ENCODE data around the gene MGLL. TPM values are rescaled to one million over a fixed set of nuclear protein-coding genes. Genes with fewer than 3 reads are reported as not detected.

Gene MGLL
- total and polyA plus RNA-seq, 9 of the 15 experiments (the other 6 are each of a cell fraction or from before 2014, with no cell fraction given) = 0.12 to 0.32 (median 0.18) TPM; not detected in 6

DNA sequence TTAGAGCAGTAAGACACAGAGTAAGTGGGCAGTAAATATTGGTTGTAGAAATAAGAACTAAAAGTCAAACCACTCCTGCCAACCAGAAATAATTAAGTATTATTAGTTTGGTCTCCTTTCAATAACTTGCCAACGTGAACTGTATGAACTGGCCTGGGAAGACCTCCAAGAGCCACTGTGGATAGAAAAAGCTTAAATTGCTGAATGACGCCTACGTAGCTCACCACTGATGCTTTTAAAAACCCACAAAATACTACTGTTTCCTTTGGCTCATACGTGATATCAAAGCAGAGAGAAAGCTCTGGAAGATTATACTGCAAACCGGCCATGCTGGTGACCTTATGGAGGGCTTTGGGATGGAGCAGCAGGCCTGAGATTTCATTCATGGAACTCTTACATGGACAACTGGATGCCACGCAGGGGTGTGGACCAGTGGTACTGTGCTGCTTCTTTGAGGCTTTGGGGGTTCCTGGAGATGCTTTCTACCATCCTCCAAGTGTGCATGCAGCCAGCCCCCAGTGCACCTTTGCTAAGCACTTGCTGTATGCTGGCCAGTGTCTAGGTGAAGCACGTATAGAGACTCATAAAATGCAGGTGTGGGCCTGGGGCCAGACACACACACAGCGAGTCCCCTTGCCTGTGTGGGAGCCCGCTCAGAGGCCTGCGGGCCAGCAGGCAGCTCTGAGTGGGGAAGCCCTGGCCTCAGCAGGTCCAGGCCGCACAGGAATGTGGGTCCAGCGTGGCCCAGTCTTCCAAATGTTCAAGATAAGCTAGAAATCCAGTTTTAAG, 82.8 kb downstream of the MGLL start:
- H3K4me3 ChIP-seq = no peak overlapping the region
- no peaks in the 10 kb centered on the region for H4K20me1 ChIP-seq (replicated peaks; ENCODE audit: control insufficient read depth, insufficient read depth, low read length)
- in situ Hi-C loops (cut with MboI) = no loop called here
- no peak for DNase-seq (ENCODE audit: extremely low read depth in 1 of 4, low spot score in 3 of 4)
- peaks cover 11 to 15% of the 10 kb centered on the region in 2 experiments; a peak in 4 of 5 replicates for H3K4me1 ChIP-seq (replicated peaks in 1 of 2; ENCODE audit: control insufficient read depth in 2 of 2, insufficient read depth in 2 of 2, low read length in 2 of 2)
- no peak for ATAC-seq
- WGBS (ENCODE audit: insufficient coverage, low coverage, missing lambda C conversion rate) = 54% methylated on average over 12 of the region's 12 CpGs
- ChIA-PET POLR2A (interaction anchor here (0.7 kb wide), 1 partner anchor 1169 kb away, joined by 3 read pairs; no protein-coding TSS in a partner anchor), CTCF (ENCODE audit: low intra/inter-chr PET ratio) (no interaction called here)
- H3K36me3 ChIP-seq (ENCODE audit: control insufficient read depth, insufficient read depth, low read length) = no peaks in the 10 kb centered on the region
- no peak overlapping the region for H2AFZ ChIP-seq (ENCODE audit: low read depth, low read length)
- H3K9me1 ChIP-seq (ENCODE audit: control insufficient read depth, insufficient read depth, low read length) = no peaks in the 10 kb centered on the region
- FAIRE-seq = no peak
- intact Hi-C loops (cut with micrococcal nuclease) = no loop called here
- no peaks in the 10 kb centered on the region for H3K9me3 ChIP-seq (replicated peaks; ENCODE audit: control insufficient read depth, insufficient read depth, low read depth, low read length)
- peaks cover 10 to 16% of the 10 kb centered on the region in 2 experiments for H3K27me3 ChIP-seq (ENCODE audit: control insufficient read depth in 2 of 2, insufficient read depth in 2 of 2, low read length in 2 of 2)
- no peak overlapping the region for H3K9ac ChIP-seq (ENCODE audit: insufficient read depth in 1 of 2, low read depth in 2 of 2, low read length in 2 of 2)
- TF ChIP-seq POLR2AphosphoS2 (IDR thresholded peaks at IDR 0.05; ENCODE audit: low read length) (no peak), BACH1 (tag; IDR thresholded peaks at IDR 0.05) (no peak), RAD21 (CRISPR knock-in tag; conservative IDR thresholded peaks at IDR 0.05 in 1 of 2, IDR thresholded peaks at IDR 0.05 in 1 of 2) (no peak)
- BruUV-seq (replicated peaks) = no TSS peak
- H3K4me2 ChIP-seq (ENCODE audit: insufficient read depth, low read length) = no peak overlapping the region
- no peak overlapping the region for H3K27ac ChIP-seq (ENCODE audit: extremely low read depth, low read depth, low read length)
- no peaks in the 10 kb centered on the region for H3K79me2 ChIP-seq (ENCODE audit: control insufficient read depth, insufficient read depth, low read length)
